Pancreas (tissue), 10 donors: Measurements from ENCODE around the gene LENG8. TPM values are rescaled to one million over a fixed set of nuclear protein-coding genes. Genes with fewer than 3 reads are reported as not detected.
"Not testable (repeated sequence)": the region's sequence is repeated elsewhere in the genome, so short reads cannot be mapped to it uniquely, and the experiment has no call there.

ENCODE experiments used
- ATAC-seq, 4 donors: fragments of 200-7000 bp; cut with Tn5 transposase; one replicate each; pipeline versions ENCODE4 v1.8.0 to v1.9.1; 2020; ENCODE audit warnings: mild to moderate bottlenecking in 4 of 4, moderate library complexity in 4 of 4
- DNase-seq, 6 donors: peaks; one replicate each; pipeline ENCODE4 v3.0.0-alpha.2; 2020
- FAIRE-seq: peaks from 2 replicates; lab custom pipeline; 2012; peaks lifted over from hg19 to GRCh38; lab: Jason Lieb, UNC
- H3K27ac ChIP-seq, 4 donors: fragments of 200-600 bp; sonication (generic); 1 replicate in 3 of 4; 2 replicates in 1 of 4; pipeline versions ENCODE4 v1.5.0 to v1.8.0; 2020
- H3K27me3 ChIP-seq, 4 donors: fragments of 200-600 bp; one replicate each; pipeline ENCODE4 v1.8.0; 2021
- H3K36me3 ChIP-seq, 3 donors: fragments of 200-600 bp; sonication (generic) in 1 of 3; one replicate each; pipeline versions ENCODE4 v1.5.0 to v1.8.0; 2020 to 2021
- H3K4me1 ChIP-seq, 3 donors: fragments of 200-600 bp; one replicate each; pipeline ENCODE4 v1.8.0; 2021
- H3K4me3 ChIP-seq, 4 donors: fragments of 200-600 bp; sonication (generic) in 2 of 4; one replicate each; pipeline versions ENCODE4 v1.5.0 to v1.8.0; 2020 to 2021
- H3K9me3 ChIP-seq, 4 donors: fragments of 200-600 bp; one replicate each; pipeline ENCODE4 v1.8.0; 2021
- WGBS, 2 donors: extraction: QIAGEN DNeasy Blood & Tissue Kit; methylation state at CpG; one replicate each; pipeline ENCODE4 v1.1.7; 2013; 5-methylcytosine and 5-hydroxymethylcytosine counted together
- intact Hi-C, 3 donors: fragments of 100-400 bp; cut with DNase I; formaldehyde crosslinking; loops; one replicate each; pipeline versions ENCODE4 v1.11.1 to v1.14.2; 2022
- polyA plus RNA-seq, 2 donors: library from polyadenylated mRNA; stranded (reverse); fragments of 200-250 nt; gene quantifications; one replicate each; pipeline ENCODE4 v1.2.3, GENCODE V29; 2013
- total RNA-seq, 6 donors: library from RNA; stranded (reverse); fragmentation: NEBNext Ultra II Directional in 4 of 6; extraction: Animal tissue kit (Norgen Biotek cat#: 25700) in 4 of 6; gene quantifications; one replicate each; pipeline versions ENCODE4 v1.2.1 to v1.2.4, GENCODE V29; 2021 to 2023
- TF ChIP-seq, protein P1 (sequence below), 4 donors: fragments of 200-600 bp; sonication (generic) in 3 of 4; IDR thresholded peaks; one replicate each; pipeline versions ENCODE4 v1.5.0 to v1.8.0; 2021; ENCODE audit warnings: antibody characterized with exemption in 4 of 4
- donor health status: healthy with polysubstance abuse.
- donor health status: DM: no; HTN: no; CAD: no; lungs with moderate emphysema.
- donor health status: DM: no; HTN: no; CAD: no.
- donor health status: control.
- donor health status: control.
- donor health status: Bipolar disorder and iron deficiency.
- donor health status: DM: yes; HTN: yes; CAD: no.
- donor health status: DM: no; HTN: no; CAD: no.
- donor health status: DM: no; HTN: no; CAD: no.
- donor health status: DM: yes; HTN: yes; CAD: no.

The LENG8 gene
- total and polyA plus RNA-seq, 8 donors, result 64.8 to 657 (median 142) TPM

DNA sequence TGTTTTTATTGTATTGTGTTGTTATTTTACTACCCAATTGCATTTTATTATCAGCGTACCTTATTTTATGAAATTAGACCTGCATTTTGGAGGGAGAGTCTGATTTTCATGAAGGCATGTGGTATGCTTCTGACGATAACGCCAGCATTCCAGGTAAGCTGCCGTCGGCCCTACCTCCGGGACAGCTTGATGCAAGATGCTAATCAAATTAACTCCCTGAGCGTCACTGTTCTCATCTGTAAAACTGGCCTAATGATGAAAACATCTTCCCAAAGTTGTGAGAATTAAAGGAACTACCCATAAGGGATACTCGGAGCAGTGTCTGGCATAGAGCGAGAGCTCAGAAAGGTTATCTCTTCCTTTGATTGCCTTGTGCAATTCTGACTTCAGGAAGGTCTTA, 40.8 kb downstream of the LENG8 start:
- FAIRE-seq (no peak), ATAC-seq (no peak), DNase-seq (no peak)
- no peak overlapping the region for H3K4me3 ChIP-seq
- WGBS, 2 donors, result 47 to 52% methylated on average over 9 of the region's 9 CpGs
- intact Hi-C loops, result no loop called here
- no peaks in the 10 kb centered on the region for H3K36me3 ChIP-seq
- no peaks in the 10 kb centered on the region for H3K9me3 ChIP-seq
- H3K27ac ChIP-seq, result no peak overlapping the region
- TF ChIP-seq, protein P1, sequence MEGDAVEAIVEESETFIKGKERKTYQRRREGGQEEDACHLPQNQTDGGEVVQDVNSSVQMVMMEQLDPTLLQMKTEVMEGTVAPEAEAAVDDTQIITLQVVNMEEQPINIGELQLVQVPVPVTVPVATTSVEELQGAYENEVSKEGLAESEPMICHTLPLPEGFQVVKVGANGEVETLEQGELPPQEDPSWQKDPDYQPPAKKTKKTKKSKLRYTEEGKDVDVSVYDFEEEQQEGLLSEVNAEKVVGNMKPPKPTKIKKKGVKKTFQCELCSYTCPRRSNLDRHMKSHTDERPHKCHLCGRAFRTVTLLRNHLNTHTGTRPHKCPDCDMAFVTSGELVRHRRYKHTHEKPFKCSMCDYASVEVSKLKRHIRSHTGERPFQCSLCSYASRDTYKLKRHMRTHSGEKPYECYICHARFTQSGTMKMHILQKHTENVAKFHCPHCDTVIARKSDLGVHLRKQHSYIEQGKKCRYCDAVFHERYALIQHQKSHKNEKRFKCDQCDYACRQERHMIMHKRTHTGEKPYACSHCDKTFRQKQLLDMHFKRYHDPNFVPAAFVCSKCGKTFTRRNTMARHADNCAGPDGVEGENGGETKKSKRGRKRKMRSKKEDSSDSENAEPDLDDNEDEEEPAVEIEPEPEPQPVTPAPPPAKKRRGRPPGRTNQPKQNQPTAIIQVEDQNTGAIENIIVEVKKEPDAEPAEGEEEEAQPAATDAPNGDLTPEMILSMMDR (IDR thresholded peaks at IDR 0.05), result no peak
- H3K27me3 ChIP-seq, result peaks cover 0 to 8% (median 0%) of the 10 kb centered on the region in 4 donors
- no peaks in the 10 kb centered on the region for H3K4me1 ChIP-seq

DNA sequence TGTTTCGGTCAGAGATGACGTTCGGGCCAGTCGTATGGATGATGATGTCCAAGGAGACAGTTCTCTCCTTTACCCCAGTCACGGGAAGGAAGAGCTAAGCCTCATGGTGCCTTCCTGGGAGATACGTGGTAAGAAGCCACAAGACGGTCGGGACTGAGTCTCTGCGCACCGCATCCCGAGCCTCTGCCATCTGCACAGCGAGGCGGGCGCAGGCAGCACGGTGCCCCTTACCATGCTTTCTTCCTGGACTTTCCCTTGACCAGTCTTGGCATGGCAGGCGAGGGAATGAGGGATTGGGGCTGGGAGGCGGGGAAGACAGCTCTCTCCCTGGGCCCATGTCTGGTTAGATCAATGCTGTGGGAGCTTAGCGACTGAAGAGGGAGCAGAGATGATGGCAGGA, 43.6 kb downstream of the LENG8 start:
- intact Hi-C loops, result no loop called here
- Histone ChIP-seq H3K27me3 (peaks cover 0 to 11% (median 0%) of the 10 kb centered on the region in 4 donors), H3K4me3 (no peak overlapping the region), H3K4me1 (no peaks in the 10 kb centered on the region), H3K27ac (no peak overlapping the region), H3K36me3 (no peaks in the 10 kb centered on the region), H3K9me3 (no peaks in the 10 kb centered on the region)
- ATAC-seq, result no peak
- FAIRE-seq, result no peak
- WGBS, 2 donors, result 68 to 77% methylated on average over 18 of the region's 18 CpGs
- TF ChIP-seq, protein P1 (IDR thresholded peaks at IDR 0.05), result no peak
- DNase-seq, result no peak

DNA sequence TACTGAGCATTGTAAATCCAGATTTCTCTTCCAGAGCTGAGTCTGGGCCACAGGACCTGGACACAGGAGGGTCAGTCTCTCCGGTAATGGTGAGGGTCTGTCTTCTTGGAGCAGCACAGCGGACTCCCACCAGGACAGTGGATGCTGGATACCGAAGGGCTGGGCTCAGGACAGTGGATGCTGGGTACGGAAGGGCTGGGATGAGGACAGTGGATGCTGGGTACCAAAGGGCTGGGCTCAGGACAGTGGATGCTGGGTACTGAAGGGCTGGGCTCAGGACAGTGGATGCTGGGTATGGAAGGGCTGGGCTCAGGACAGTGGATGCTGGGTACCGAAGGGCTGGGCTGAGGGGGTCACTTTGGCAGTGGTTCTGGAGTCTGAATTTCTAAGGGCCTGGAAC, 44.1 kb downstream of the LENG8 start:
- H3K36me3 ChIP-seq, H3K4me3 ChIP-seq, H3K27ac ChIP-seq, H3K4me1 ChIP-seq, H3K9me3 ChIP-seq, ATAC-seq, DNase-seq, intact Hi-C loops, FAIRE-seq: not testable (repeated sequence)
- H3K27me3 ChIP-seq, result peaks cover 0 to 11% (median 0%) of the 10 kb centered on the region in 4 donors
- 55 to 80% methylated on average over 5 of the region's 5 CpGs for WGBS, 2 donors

DNA sequence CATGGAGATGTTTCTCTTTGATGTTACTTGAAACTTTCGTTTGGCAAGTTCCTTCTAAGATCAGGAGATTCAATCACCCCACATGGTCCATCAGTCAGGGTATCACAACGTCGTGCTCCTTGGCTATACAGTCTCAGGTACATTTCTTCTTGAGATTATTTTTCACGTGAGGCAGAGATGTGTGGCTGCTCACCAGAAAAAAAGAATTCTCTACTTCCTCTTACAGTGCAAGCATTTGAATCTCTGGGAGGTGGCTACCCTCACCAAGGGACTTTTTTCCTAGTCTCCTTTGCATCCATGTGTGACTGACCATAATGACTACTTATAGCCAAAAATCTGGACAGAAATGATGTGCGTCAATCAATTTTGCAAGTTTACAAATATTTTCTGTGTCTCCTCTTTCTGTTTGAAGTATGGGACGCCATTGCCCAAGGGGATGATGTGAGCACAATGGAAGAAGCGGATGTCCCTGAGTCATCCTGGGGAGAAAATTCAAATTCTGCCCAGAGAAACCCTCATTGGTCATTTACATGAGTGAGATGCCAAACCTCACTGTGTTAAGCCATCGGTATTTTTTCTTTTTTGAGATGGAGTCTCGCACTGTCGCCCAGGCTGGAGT, 45.1 kb downstream of the LENG8 start:
- DNase-seq, result no peak
- ATAC-seq, result no peak
- Histone ChIP-seq H3K4me1 (no peaks in the 10 kb centered on the region), H3K36me3 (no peaks in the 10 kb centered on the region), H3K27me3 (peaks cover 0 to 11% (median 0%) of the 10 kb centered on the region in 4 donors), H3K4me3 (no peak overlapping the region), H3K9me3 (no peaks in the 10 kb centered on the region), H3K27ac (no peak overlapping the region)
- WGBS, 2 donors, result 50 to 65% methylated on average over 10 of the region's 10 CpGs
- FAIRE-seq, result no peak
- TF ChIP-seq, protein P1 (IDR thresholded peaks at IDR 0.05), result no peak
- intact Hi-C loops, result no loop called here

DNA sequence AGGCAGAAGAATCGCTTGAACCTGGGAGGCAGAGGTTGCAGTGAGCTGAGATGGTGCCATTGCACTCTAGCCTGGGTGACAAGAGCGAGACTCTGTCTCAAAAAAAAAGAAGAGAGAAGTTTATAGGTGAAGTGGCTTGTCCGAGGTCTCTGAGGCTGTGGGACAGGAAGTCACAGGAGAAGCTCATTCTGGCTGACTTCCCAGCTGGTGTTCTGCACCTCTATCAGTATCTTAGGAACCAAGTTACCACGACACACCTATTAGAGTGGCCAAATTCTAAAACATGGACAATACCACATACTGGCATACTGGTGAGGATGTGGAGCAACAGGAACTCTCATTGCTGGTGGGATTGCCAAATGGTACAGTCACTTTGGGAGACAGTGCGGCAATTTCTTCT, 46.3 kb downstream of the LENG8 start:
- H3K4me1 ChIP-seq, intact Hi-C loops, H3K4me3 ChIP-seq, H3K27ac ChIP-seq, ATAC-seq, DNase-seq, FAIRE-seq, H3K9me3 ChIP-seq, H3K36me3 ChIP-seq: not testable (repeated sequence)
- WGBS, 2 donors, result 50 to 66% methylated on average over 5 of the region's 5 CpGs
- H3K27me3 ChIP-seq, result peaks cover 0 to 11% (median 0%) of the 10 kb centered on the region in 4 donors

DNA sequence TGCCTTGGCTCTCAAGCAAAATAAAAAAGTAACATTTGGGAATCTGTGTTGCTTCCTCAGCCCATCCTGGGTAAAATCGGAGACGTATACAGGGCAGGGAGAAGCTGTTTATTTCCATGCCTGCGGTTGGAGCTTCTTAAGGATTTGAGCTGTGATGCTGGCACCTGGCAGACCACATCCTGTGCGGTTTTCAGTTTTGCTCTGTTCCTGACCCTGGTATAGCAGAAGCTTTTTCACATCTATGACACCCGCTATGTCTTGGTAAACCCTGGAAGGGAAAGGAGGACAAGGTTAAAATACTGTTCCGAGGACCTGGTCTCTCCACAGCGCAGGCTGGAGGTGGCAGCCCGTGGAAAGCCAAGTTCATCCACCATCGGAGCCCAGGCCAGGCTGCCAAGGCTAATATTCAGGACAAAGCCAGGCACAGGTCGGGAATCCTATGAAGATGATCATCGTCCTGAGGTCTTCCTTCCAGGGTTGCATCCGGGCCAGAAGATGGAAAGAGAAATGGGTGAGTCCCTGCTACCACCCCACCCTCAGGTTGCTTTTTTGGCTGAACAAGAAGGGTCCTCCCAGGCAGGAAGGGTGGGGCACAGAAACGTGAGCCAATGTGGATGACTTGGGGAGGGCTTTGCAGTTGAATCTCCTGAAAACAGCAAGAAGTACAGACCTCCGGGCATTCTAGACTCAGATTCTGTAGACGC, 48.9 kb downstream of the LENG8 start:
- H3K36me3 ChIP-seq, DNase-seq, H3K9me3 ChIP-seq, intact Hi-C loops, H3K27me3 ChIP-seq, H3K27ac ChIP-seq, H3K4me1 ChIP-seq, H3K4me3 ChIP-seq, ATAC-seq, FAIRE-seq: not testable (repeated sequence)
- 53 to 58% methylated on average over 8 to 9 of the region's 15 CpGs for WGBS, 2 donors

DNA sequence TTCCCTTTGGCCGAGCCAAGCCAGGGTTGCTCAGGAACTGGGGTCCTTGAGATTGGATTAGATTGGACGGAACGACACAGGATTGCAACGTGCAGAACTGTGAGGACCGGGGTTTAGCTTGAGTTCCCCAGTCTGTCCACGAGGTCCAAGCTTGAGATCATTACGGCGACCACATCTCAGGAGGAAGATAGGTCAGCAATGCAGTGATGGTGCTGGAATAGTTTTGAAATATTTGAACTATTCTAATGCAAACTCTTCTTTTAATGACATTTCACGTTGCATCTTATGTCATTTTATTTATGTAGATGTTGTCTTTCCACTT, 49.4 kb downstream of the LENG8 start:
- H3K36me3 ChIP-seq, H3K9me3 ChIP-seq, DNase-seq, H3K27me3 ChIP-seq, H3K4me3 ChIP-seq, ATAC-seq, H3K4me1 ChIP-seq, intact Hi-C loops, FAIRE-seq, H3K27ac ChIP-seq: not testable (repeated sequence)
- 51 to 60% methylated on average over 8 to 9 of the region's 9 CpGs for WGBS, 2 donors
